Neural cell (in vitro differentiated cells): ENCODE measurements around the gene DNAH7. TPM values are rescaled to one million over a fixed set of nuclear protein-coding genes. Genes with fewer than 3 reads are reported as not detected.
"Not testable (repeated sequence)": the region's sequence is repeated elsewhere in the genome, so short reads cannot be mapped to it uniquely, and the experiment has no call there.

Experiments
- H2AFZ ChIP-seq: fragments of 200-600, 300-800 bp; sonication (generic), shearing (Covaris generic); 2 replicates; pipeline ENCODE4 v1.6.0; 2014; ENCODE audit warnings: low read depth, mild to moderate bottlenecking, antibody characterized with exemption, low read length, moderate library complexity
- H3F3A ChIP-seq: fragments of 200-600 bp; shearing (Covaris generic); 2 replicates; pipeline ENCODE4 v1.6.1; 2016; ENCODE audit warnings: mild to moderate bottlenecking, moderate library complexity, mixed read lengths, antibody characterized with exemption, low read length; ENCODE audit not compliant: insufficient read depth, poor library complexity, severe bottlenecking
- H3K27ac ChIP-seq: fragments of 200-600, 300-800 bp; sonication (generic), shearing (Covaris generic); 2 replicates; pipeline ENCODE4 v1.5.1; 2014; ENCODE audit warnings: mild to moderate bottlenecking, low read length, moderate library complexity
- H3K27me3 ChIP-seq: fragments of 300-800, 200-600 bp; sonication (generic), shearing (Covaris generic); 2 replicates; pipeline ENCODE4 v1.6.0; 2014; ENCODE audit warnings: mild to moderate bottlenecking, low read depth, low read length, moderate library complexity; ENCODE audit not compliant: insufficient read depth
- H3K36me3 ChIP-seq: fragments of 300-800, 200-600 bp; sonication (generic), shearing (Covaris generic); 2 replicates; pipeline ENCODE4 v1.5.1; 2014; ENCODE audit warnings: mild to moderate bottlenecking, antibody characterized with exemption, low read length, moderate library complexity; ENCODE audit not compliant: insufficient read depth
- H3K4me2 ChIP-seq: fragments of 300-800, 200-600 bp; sonication (generic), shearing (Covaris generic); 2 replicates; pipeline ENCODE4 v1.6.0; 2014; ENCODE audit warnings: mild to moderate bottlenecking, low read length
- H3K4me3 ChIP-seq: fragments of 300-800, 200-600 bp; sonication (generic), shearing (Covaris generic); 2 replicates; pipeline ENCODE4 v1.5.1; 2014; ENCODE audit warnings: mild to moderate bottlenecking, low read length, moderate library complexity
- H3K79me2 ChIP-seq: fragments of 200-600 bp; shearing (Covaris generic); replicated peaks from 2 replicates; pipeline ENCODE4 v1.6.0; 2014; ENCODE audit warnings: mild to moderate bottlenecking, low read length, moderate library complexity; ENCODE audit not compliant: insufficient read depth
- H3K9ac ChIP-seq: fragments of 300-800, 200-600 bp; sonication (generic), shearing (Covaris generic); 2 replicates; pipeline ENCODE4 v1.6.1; 2016; ENCODE audit warnings: mild to moderate bottlenecking, low read length, mixed read lengths
- H3K9me2 ChIP-seq: fragments of 200-600 bp; shearing (Covaris generic); 2 replicates; pipeline ENCODE4 v1.6.1; 2016; ENCODE audit warnings: mild to moderate bottlenecking, low read length, mixed read lengths; ENCODE audit not compliant: insufficient read depth
- H3K9me3 ChIP-seq: fragments of 200-600, 300-800 bp; sonication (generic), shearing (Covaris generic); 2 replicates; pipeline ENCODE4 v1.6.1; 2016; ENCODE audit warnings: mild to moderate bottlenecking, mixed run types, low read length, moderate library complexity, mixed read lengths
- H4K20me1 ChIP-seq: fragments of 200-600 bp; shearing (Covaris generic); 2 replicates; pipeline ENCODE4 v1.6.1; 2016; ENCODE audit warnings: mild to moderate bottlenecking, mixed run types; ENCODE audit not compliant: insufficient read depth
- EP300 ChIP-seq: fragments of 450-650 bp; conservative IDR thresholded peaks from 2 replicates; pipeline ENCODE4 v1.6.1; 2014; ENCODE audit warnings: antibody characterized with exemption, mild to moderate bottlenecking, moderate library complexity; ENCODE audit not compliant: poor library complexity, severe bottlenecking
- EZH2 ChIP-seq: fragments of 200-600, 300-800 bp; shearing (Covaris generic), sonication (generic); IDR thresholded peaks from 2 replicates; pipeline ENCODE4 v1.6.1; 2014; ENCODE audit warnings: antibody characterized with exemption, low read length, borderline replicate concordance, mild to moderate bottlenecking; ENCODE audit not compliant: insufficient read depth, poor library complexity, severe bottlenecking
- MXI1 ChIP-seq: fragments of 450-650 bp; conservative IDR thresholded peaks from 2 replicates; pipeline ENCODE4 v1.6.1; 2014; ENCODE audit warnings: antibody characterized with exemption, mild to moderate bottlenecking; ENCODE audit not compliant: poor library complexity, severe bottlenecking
- POLR2AphosphoS5 ChIP-seq: IDR thresholded peaks from 2 replicates; pipeline ENCODE4 v1.6.1; 2012
- RAD21 ChIP-seq: fragments of 450-650 bp; conservative IDR thresholded peaks from 2 replicates; pipeline ENCODE4 v1.6.1; 2014; ENCODE audit warnings: antibody characterized with exemption, mild to moderate bottlenecking, moderate library complexity
- SMC3 ChIP-seq: fragments of 450-650 bp; conservative IDR thresholded peaks from 2 replicates; pipeline ENCODE4 v1.6.1; 2014; ENCODE audit warnings: antibody characterized with exemption, mild to moderate bottlenecking, moderate library complexity; ENCODE audit not compliant: poor library complexity
- TAF1 ChIP-seq: IDR thresholded peaks from 2 replicates; pipeline ENCODE4 v1.6.1; 2012; ENCODE audit warnings: low read depth
- polyA plus RNA-seq: library from polyadenylated mRNA; depleted of rRNA; stranded (reverse); fragments of >200 nt; gene quantifications from 2 replicates; pipeline ENCODE4 v1.2.3, GENCODE V29; 2014
- TF ChIP-seq, protein P1 (sequence below): IDR thresholded peaks from 2 replicates; pipeline ENCODE4 v1.6.1; 2012; ENCODE audit warnings: borderline replicate concordance
- TF ChIP-seq, protein P2 (sequence below): fragments of 450-650 bp; IDR thresholded peaks from 2 replicates; pipeline ENCODE4 v1.5.1; 2014; ENCODE audit warnings: antibody characterized with exemption, mild to moderate bottlenecking, moderate library complexity; ENCODE audit not compliant: poor library complexity, severe bottlenecking

The DNAH7 gene
- polyA plus RNA-seq, 1 donor from 2014 or later: 0.67 TPM

DNA sequence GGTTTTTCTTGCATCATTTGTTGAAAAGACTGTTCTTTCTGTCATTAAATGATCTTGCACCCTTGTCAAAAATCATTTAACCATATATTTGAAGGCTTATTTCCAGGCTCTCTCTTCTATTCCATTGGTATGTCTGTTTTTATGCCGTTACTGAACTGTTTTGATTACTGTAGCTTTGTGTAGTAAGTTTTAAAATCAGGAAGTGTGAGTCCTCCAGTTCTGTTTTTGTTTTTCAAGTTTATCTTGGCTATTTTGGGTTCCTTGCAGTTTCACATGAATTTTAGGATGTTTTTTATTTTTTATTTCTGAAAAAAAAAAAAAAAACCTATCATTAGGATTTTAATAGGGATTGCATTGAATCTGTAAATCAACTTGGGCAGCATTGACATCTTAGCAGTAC is 372.6 kb downstream of the DNAH7 start:
- Histone ChIP-seq H3K9me2 (no peaks in the 10 kb centered on the region), H3K4me3 (no peak overlapping the region), H3K9me3 (no peaks in the 10 kb centered on the region), H3K27ac (no peak overlapping the region), H3K36me3 (no peaks in the 10 kb centered on the region), H4K20me1 (no peaks in the 10 kb centered on the region), H3F3A (no peaks in the 10 kb centered on the region), H2AFZ (no peak overlapping the region), H3K4me2 (no peak overlapping the region), H3K9ac (no peak overlapping the region), H3K79me2 (peaks cover 30% of the 10 kb centered on the region), H3K27me3 (no peaks in the 10 kb centered on the region)
- TF ChIP-seq EP300: no peak
- TF ChIP-seq EZH2: no peak
- no peak for TF ChIP-seq SMC3
- TF ChIP-seq RAD21: no peak
- TF ChIP-seq, protein P1, sequence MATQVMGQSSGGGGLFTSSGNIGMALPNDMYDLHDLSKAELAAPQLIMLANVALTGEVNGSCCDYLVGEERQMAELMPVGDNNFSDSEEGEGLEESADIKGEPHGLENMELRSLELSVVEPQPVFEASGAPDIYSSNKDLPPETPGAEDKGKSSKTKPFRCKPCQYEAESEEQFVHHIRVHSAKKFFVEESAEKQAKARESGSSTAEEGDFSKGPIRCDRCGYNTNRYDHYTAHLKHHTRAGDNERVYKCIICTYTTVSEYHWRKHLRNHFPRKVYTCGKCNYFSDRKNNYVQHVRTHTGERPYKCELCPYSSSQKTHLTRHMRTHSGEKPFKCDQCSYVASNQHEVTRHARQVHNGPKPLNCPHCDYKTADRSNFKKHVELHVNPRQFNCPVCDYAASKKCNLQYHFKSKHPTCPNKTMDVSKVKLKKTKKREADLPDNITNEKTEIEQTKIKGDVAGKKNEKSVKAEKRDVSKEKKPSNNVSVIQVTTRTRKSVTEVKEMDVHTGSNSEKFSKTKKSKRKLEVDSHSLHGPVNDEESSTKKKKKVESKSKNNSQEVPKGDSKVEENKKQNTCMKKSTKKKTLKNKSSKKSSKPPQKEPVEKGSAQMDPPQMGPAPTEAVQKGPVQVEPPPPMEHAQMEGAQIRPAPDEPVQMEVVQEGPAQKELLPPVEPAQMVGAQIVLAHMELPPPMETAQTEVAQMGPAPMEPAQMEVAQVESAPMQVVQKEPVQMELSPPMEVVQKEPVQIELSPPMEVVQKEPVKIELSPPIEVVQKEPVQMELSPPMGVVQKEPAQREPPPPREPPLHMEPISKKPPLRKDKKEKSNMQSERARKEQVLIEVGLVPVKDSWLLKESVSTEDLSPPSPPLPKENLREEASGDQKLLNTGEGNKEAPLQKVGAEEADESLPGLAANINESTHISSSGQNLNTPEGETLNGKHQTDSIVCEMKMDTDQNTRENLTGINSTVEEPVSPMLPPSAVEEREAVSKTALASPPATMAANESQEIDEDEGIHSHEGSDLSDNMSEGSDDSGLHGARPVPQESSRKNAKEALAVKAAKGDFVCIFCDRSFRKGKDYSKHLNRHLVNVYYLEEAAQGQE: no peak
- no peak for TF ChIP-seq TAF1
- no peak for TF ChIP-seq POLR2AphosphoS5
- TF ChIP-seq, protein P2, sequence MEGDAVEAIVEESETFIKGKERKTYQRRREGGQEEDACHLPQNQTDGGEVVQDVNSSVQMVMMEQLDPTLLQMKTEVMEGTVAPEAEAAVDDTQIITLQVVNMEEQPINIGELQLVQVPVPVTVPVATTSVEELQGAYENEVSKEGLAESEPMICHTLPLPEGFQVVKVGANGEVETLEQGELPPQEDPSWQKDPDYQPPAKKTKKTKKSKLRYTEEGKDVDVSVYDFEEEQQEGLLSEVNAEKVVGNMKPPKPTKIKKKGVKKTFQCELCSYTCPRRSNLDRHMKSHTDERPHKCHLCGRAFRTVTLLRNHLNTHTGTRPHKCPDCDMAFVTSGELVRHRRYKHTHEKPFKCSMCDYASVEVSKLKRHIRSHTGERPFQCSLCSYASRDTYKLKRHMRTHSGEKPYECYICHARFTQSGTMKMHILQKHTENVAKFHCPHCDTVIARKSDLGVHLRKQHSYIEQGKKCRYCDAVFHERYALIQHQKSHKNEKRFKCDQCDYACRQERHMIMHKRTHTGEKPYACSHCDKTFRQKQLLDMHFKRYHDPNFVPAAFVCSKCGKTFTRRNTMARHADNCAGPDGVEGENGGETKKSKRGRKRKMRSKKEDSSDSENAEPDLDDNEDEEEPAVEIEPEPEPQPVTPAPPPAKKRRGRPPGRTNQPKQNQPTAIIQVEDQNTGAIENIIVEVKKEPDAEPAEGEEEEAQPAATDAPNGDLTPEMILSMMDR: no peak

DNA sequence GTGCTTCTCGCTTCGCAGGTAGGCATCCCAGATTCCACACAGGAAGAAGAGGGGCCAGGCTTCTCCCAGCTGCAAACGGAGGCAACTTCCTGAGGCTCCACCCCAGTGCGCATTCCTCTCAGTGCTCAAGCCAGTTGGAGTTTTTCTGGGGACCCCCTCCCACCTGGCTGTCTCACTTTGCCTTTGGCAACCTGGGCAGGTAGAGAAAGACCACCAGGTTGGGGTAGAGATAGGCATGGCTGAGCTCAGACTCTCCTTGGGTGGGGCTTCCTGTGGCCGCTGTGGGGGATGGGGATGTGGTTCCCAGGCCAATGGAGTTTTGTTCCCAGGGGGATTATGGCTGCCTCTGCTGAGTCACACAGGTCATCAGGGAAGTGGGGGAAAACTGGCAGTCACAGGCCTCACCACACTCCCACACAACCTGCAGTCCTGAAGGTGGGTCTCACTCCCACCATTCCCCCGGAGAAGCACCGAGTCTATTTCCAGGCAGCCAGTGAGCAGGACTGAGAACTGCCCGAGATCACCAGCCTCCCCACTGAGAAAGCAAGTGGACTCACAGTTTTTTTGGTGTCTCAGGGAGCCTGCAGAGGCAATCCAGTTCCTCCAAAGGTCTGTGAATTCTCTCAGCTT is 373.5 kb downstream of the DNAH7 start:
- no peak overlapping the region for H3K9ac ChIP-seq
- no peaks in the 10 kb centered on the region for H3F3A ChIP-seq
- TF ChIP-seq TAF1 (no peak), POLR2AphosphoS5 (no peak)
- H4K20me1 ChIP-seq: no peaks in the 10 kb centered on the region
- H3K9me3 ChIP-seq: no peaks in the 10 kb centered on the region
- no peak overlapping the region for H2AFZ ChIP-seq
- H3K4me3 ChIP-seq: no peak overlapping the region
- no peak overlapping the region for H3K4me2 ChIP-seq
- no peaks in the 10 kb centered on the region for H3K9me2 ChIP-seq
- no peak overlapping the region for H3K27ac ChIP-seq
- no peaks in the 10 kb centered on the region for H3K27me3 ChIP-seq
- H3K79me2 ChIP-seq: peaks cover 27% of the 10 kb centered on the region
- no peaks in the 10 kb centered on the region for H3K36me3 ChIP-seq

DNA sequence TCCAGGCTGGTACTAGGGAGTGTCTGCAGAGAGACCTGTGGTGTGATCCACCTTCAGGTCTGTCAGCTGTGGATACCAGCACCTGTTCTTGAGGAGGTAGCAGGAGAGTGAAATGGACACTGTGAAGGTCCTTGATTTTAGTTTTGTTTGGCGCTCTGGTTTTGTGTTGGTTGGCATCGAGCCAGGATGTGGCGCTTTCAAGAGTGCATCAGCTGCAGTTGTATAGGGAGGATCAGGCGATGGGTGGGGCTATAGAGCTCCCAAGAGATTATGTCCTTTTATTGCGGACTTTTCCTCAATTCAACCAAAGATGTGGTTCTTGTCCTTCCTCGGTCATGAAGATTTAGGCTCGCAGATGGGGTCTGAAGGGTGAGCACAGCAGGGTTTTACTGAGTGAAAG is 374.1 kb downstream of the DNAH7 start:
- Histone ChIP-seq H3K9me2 (no peaks in the 10 kb centered on the region), H3K9ac (no peak overlapping the region), H3K27me3 (no peaks in the 10 kb centered on the region), H3K4me2 (no peak overlapping the region), H3F3A (no peaks in the 10 kb centered on the region), H4K20me1 (no peaks in the 10 kb centered on the region), H2AFZ (no peak overlapping the region), H3K4me3 (no peak overlapping the region), H3K36me3 (no peaks in the 10 kb centered on the region), H3K79me2 (peaks cover 24% of the 10 kb centered on the region), H3K27ac (no peak overlapping the region), H3K9me3 (no peaks in the 10 kb centered on the region)
- TF ChIP-seq MXI1 (no peak), POLR2AphosphoS5 (no peak), EP300 (no peak), TAF1 (no peak), EZH2 (no peak)
- TF ChIP-seq, protein P1: no peak

DNA sequence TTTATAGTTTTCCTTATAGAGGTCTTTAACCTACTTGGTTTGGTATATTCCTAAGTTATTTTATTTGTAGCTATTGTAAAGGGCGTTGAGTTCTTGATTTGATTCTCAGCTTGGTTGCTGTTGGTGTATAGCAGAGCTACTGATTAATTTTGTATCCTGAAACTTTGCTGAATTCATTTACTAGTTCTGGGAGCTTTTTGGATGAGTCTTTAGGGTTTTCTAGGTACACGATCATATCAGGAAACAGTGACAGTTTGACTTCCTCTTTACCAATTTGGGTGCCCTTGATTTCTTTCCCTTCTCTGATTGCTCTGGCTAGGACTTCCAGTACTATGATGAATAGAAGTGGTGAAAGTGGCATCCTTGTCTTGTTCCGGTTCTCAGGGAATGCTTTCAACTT is 376.1 kb downstream of the DNAH7 start:
- H3K79me2 ChIP-seq, H2AFZ ChIP-seq, H3K9me3 ChIP-seq, H3K4me3 ChIP-seq, H3K9me2 ChIP-seq, H4K20me1 ChIP-seq, H3K36me3 ChIP-seq, H3K4me2 ChIP-seq, H3K27ac ChIP-seq, H3K9ac ChIP-seq, H3F3A ChIP-seq, H3K27me3 ChIP-seq: not testable (repeated sequence)
